GM19240 (cell line): ENCODE data around the gene ACSL5.

Source experiments
- DNase-seq: peaks from one replicate; pipeline ENCODE4 v3.0.0; 2011; ENCODE audit warnings: low spot score; ENCODE audit not compliant: insufficient read length

Gene ACSL5

GRCh38 chr10:112409299-112409698 is 35.4 kb downstream of the ACSL5 start:
- no peak for DNase-seq

- no peak for DNase-seq
Measured at GRCh38 chr10:112409755-112410154, 35.8 kb downstream of the ACSL5 start.

- no peak for DNase-seq
Measured at GRCh38 chr10:112412696-112413095, 38.8 kb downstream of the ACSL5 start.

- DNase-seq, result no peak
Measured at GRCh38 chr10:112421731-112422130, 47.8 kb downstream of the ACSL5 start.

- no peak for DNase-seq
Measured at GRCh38 chr10:112424651-112425050, 50.7 kb downstream of the ACSL5 start.

GRCh38 chr10:112426111-112426510 is 52.2 kb downstream of the ACSL5 start:
- DNase-seq, result no peak

- DNase-seq, result no peak
Measured at GRCh38 chr10:112429147-112429546, 55.2 kb downstream of the ACSL5 start.

- no peak for DNase-seq
Measured at GRCh38 chr10:112429654-112430230, 55.8 kb downstream of the ACSL5 start.

GRCh38 chr10:112433136-112433535 is 59.2 kb downstream of the ACSL5 start:
- no peak for DNase-seq

GRCh38 chr10:112434988-112435619 is 61.2 kb downstream of the ACSL5 start:
- no peak for DNase-seq

- DNase-seq, result no peak
Measured at GRCh38 chr10:112438356-112438755, 64.4 kb downstream of the ACSL5 start.

- no peak for DNase-seq
Measured at GRCh38 chr10:112441520-112441919, 67.6 kb downstream of the ACSL5 start.

- DNase-seq, result no peak
Measured at GRCh38 chr10:112442063-112442462, 68.1 kb downstream of the ACSL5 start.

- DNase-seq, result no peak
Measured at GRCh38 chr10:112446055-112446854, 72.3 kb downstream of the ACSL5 start.

- peak; percentile 52 for DNase-seq
Measured at GRCh38 chr10:112446855-112447619, 73.1 kb downstream of the ACSL5 start, which contains the start of the genes VTI1A and ZDHHC6. TSS of gene VTI1A (plus strand) at chr10:112447215. CDS start at chr10:112447374, 159 bp downstream. TSS of gene ZDHHC6 (minus strand) at chr10:112446914. CDS start at chr10:112445436, 1,478 bp downstream.

- no peak for DNase-seq
Measured at GRCh38 chr10:112447620-112447928, 73.7 kb downstream of the ACSL5 start.

- no peak for DNase-seq
Measured at GRCh38 chr10:112448888-112449287, 75.0 kb downstream of the ACSL5 start.

GRCh38 chr10:112454910-112455779 is 81.2 kb downstream of the ACSL5 start:
- no peak for DNase-seq

- no peak for DNase-seq
Measured at GRCh38 chr10:112456533-112456932, 82.6 kb downstream of the ACSL5 start.

GRCh38 chr10:112460366-112460765 is 86.5 kb downstream of the ACSL5 start:
- DNase-seq, result no peak
